Glutamatergic neuron (in vitro differentiated cells): Measurements from ENCODE around the gene MLKL. TPM values are rescaled to one million over a fixed set of nuclear protein-coding genes. Genes with fewer than 3 reads are reported as not detected.

Experiments
- DNase-seq: peaks from one replicate; pipeline ENCODE4 v3.0.0; 2022
- H3K27ac Mint-ChIP-seq: one replicate; pipeline ENCODE4 v1.8.0; 2020; ENCODE audit warnings: mild to moderate bottlenecking, mixed read lengths, inconsistent platforms; ENCODE audit not compliant: unreplicated experiment
- H3K27me3 Mint-ChIP-seq: one replicate; pipeline ENCODE4 v1.8.0; 2020; ENCODE audit warnings: mild to moderate bottlenecking, moderate library complexity, mixed read lengths, inconsistent platforms; ENCODE audit not compliant: unreplicated experiment
- H3K36me3 Mint-ChIP-seq: one replicate; pipeline ENCODE4 v1.8.0; 2020; ENCODE audit warnings: mild to moderate bottlenecking, mixed read lengths, inconsistent platforms; ENCODE audit not compliant: unreplicated experiment
- H3K4me1 Mint-ChIP-seq: one replicate; pipeline ENCODE4 v1.8.0; 2020; ENCODE audit warnings: mild to moderate bottlenecking, low read depth, mixed read lengths, inconsistent platforms; ENCODE audit not compliant: unreplicated experiment
- H3K4me3 Mint-ChIP-seq: one replicate; pipeline ENCODE4 v1.8.0; 2020; ENCODE audit warnings: mild to moderate bottlenecking, mixed read lengths, inconsistent platforms; ENCODE audit not compliant: unreplicated experiment
- H3K9me3 Mint-ChIP-seq: one replicate; pipeline ENCODE4 v1.8.0; 2020; ENCODE audit warnings: mild to moderate bottlenecking, moderate library complexity, mixed read lengths, inconsistent platforms; ENCODE audit not compliant: unreplicated experiment
- CTCF ChIP-seq: fragments of 200-600 bp; sonication (generic); IDR thresholded peaks from one replicate; pipeline ENCODE4 v1.5.0; 2021; ENCODE audit not compliant: partially characterized antibody, unreplicated experiment
- long read RNA-seq: library from polyadenylated mRNA; unstranded; transcript quantifications from one replicate; pipeline ENCODE4 v2.0.0, GENCODE V29; 2020; ENCODE audit not compliant: unreplicated experiment
- total RNA-seq: library from RNA; stranded (reverse); fragmentation: NEBNext Ultra II Directional; extraction: Animal tissue kit (Norgen Biotek cat#: 25700); gene quantifications from one replicate; pipeline ENCODE4 v1.2.1, GENCODE V29; 2021; ENCODE audit not compliant: unreplicated experiment

The MLKL gene
- not detected for total RNA-seq
- long read RNA-seq: 0 reads

- TF ChIP-seq CTCF: no peak
- H3K9me3 Mint-ChIP-seq: no peaks in the 10 kb centered on the region
- no peaks in the 10 kb centered on the region for H3K4me1 Mint-ChIP-seq
- peak within 1 kb of the TSS; percentile 84 for H3K4me3 Mint-ChIP-seq
- no peak within 1 kb of the TSS for H3K27ac Mint-ChIP-seq
- peaks cover 8% of the 10 kb centered on the region for H3K27me3 Mint-ChIP-seq
- peak; percentile 31 for DNase-seq
- no peaks in the 10 kb centered on the region for H3K36me3 Mint-ChIP-seq
These were observed at the start of gene MLKL for GRCh38 chr16:74700438-74701225. Gene MLKL, minus strand, starts transcription at chr16:74700862. Its CDS starts 5,105 bp downstream, at chr16:74695757.

- no peak for TF ChIP-seq CTCF
- H3K4me1 Mint-ChIP-seq: no peaks in the 10 kb centered on the region
- H3K9me3 Mint-ChIP-seq: no peaks in the 10 kb centered on the region
- H3K4me3 Mint-ChIP-seq: no peak overlapping the region
- no peaks in the 10 kb centered on the region for H3K36me3 Mint-ChIP-seq
- no peak for DNase-seq
- H3K27me3 Mint-ChIP-seq: no peaks in the 10 kb centered on the region
- no peak overlapping the region for H3K27ac Mint-ChIP-seq
These were observed 48.8 kb upstream of the MLKL start for GRCh38 chr16:74749291-74750055.

DNA sequence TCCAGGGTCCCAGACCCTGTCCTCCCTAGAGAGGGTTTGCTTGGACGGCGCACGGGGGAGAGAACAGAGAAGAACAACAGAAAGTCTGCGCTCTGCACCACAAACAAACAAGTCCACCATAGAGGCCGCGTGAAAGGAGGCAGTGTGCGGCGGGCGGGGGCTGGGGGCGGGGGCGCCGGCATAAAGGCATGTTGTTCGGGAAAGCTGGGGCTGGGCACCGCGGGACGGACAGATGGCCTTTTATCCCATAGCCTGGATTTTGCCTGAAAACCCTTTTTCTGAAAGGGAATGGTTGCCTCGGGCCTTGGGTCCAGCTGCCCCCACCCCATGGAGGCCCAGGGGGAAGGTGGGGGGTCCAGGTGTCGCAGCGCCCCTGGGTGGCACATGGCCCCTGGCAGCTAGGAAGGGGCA is 48.0 kb upstream of the MLKL start:
- no peak for TF ChIP-seq CTCF
- Mint-ChIP-seq H3K4me3 (no peak overlapping the region), H3K4me1 (no peaks in the 10 kb centered on the region), H3K36me3 (no peaks in the 10 kb centered on the region), H3K9me3 (no peaks in the 10 kb centered on the region), H3K27me3 (no peaks in the 10 kb centered on the region), H3K27ac (no peak overlapping the region)
- DNase-seq: no peak

DNA sequence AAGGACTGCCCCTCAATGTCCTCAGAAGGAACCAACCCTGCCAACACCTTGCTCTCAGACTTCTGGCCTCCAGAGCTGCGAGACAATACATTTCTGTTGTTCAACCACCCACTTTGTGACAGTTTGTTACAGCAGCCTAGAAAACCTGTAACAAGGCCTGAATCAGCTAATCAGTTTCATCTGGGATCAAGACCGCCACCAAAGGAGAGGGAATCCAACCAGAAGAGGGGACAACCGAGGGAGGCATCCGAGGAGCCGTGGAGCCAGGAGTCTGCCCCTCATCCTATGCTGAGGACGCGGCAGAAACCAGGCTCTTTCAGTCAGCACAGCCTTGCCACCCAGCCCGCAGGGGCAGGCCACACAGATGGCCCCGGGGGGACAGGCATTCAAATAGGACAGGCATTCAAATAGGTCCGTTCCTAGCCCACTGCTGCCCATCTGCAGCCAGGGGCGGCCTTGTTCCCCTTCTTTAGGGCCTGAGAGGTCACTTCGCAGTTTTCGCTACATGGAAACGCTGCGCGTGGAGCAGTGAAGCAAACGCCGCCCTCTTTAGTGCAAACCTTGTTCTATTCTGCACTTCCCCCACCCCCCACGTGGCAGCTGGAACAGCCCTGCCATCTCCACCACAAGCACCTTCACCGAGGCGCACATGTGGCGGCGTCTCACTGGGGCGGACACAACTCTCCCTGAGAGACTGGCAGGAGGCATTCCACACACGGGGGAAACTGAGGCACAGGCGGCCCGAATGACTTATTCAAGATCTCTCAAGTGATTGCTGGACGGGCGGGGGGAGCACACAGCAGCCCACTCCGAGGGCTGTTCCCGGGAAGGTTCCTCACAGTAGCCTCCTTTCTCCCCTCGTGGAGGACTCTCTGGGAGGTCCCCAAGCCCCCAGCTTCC is 47.3 kb upstream of the MLKL start:
- TF ChIP-seq CTCF: no peak
- Mint-ChIP-seq H3K4me1 (no peaks in the 10 kb centered on the region), H3K27me3 (no peaks in the 10 kb centered on the region), H3K4me3 (no peak overlapping the region), H3K9me3 (no peaks in the 10 kb centered on the region), H3K36me3 (no peaks in the 10 kb centered on the region), H3K27ac (no peak overlapping the region)
- no peak for DNase-seq
